HG03097 (cell line): ENCODE results near the gene PDZRN4.
"Not testable (repeated sequence)": the region's sequence is repeated elsewhere in the genome, so short reads cannot be mapped to it uniquely, and the experiment has no call there.

ENCODE experiments used
- ATAC-seq: cut with Tn5 transposase; IDR thresholded peaks from one replicate; pipeline ENCODE4 v1.9.1; 2021; ENCODE audit not compliant: unreplicated experiment, low FRiP score

PDZRN4 gene

DNA sequence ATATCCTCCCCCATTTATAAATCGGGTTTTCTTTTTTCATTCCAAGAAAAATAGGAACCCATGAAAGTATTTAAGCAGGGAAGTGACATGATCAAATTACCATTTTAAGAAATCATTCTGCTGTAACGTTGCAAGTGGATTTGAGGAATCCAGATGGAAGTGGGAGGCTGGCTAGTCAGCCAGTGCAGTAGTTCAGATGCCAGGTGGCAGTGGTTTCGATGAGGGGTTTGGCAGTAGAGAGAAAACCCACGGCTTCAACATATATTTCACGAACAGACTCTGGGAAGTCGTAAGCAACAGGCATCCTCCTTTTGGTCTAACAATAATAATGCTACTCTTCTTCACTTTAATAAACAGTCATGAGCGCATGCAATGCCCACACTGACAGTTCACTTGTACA lies 25.0 kb downstream of the PDZRN4 start:
- no peak for ATAC-seq

- ATAC-seq: no peak
These were observed 25.5 kb downstream of the PDZRN4 start for GRCh38 chr12:41213648-41214047.

GRCh38 chr12:41217727-41218126 lies 29.6 kb downstream of the PDZRN4 start:
- no peak for ATAC-seq

GRCh38 chr12:41220931-41221330 lies 32.8 kb downstream of the PDZRN4 start:
- no peak for ATAC-seq

DNA sequence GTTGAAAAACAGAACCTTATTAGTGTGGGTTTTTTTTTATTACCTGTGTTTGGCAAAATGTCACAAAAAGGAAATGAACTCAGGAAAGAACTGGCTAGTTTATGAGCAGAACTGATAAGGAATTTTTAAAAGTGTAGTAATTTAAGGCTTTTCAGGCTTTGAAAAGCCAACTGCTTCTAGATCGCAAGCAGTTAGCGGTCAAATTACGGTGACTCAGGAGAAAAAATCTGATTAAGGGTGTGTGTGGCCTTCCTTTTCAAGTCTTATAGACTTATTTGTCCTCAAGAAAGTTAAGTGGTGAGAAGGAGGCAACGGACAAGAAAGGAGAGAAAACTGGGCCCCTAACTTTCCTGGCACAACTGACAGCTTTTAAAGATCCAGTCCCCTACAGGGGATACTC lies 33.4 kb downstream of the PDZRN4 start:
- no peak for ATAC-seq

DNA sequence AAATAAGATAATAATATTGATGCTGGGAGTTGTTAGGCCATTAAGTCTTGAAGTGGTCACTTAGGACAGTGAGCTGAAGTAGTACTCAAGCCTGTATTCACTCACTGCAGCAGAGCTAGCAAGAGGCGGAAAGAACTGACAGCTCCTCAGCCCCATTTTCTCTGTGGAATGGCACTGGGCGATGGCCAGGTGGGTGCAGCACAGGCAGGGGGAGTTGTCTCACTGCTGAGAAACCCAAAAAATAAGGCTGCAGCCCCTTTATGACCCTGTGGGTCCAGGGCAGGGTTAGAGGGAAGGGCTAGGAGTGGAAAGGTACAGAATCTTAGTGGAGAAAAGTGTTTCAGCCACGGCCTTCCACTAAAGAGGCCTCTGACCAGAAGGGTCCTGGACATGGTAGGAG lies 35.5 kb downstream of the PDZRN4 start:
- no peak for ATAC-seq

DNA sequence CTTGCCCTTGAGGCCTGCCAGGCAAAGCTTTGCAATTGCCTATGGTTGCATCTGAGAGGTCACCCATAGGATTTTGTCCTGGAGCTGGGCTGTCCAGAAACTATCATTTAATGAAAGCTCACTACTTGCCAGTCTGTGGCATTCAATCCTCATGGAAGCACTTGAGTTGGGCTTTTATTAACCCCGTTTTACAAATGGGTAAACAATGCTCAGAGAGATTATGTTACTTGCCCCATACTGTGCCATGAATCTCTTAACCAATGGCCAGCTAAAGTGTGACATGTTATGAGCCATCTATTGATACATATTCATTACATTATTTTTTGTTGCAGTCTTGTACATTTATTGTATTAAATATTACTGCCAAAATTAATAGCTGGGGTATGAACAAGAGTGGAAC lies 35.9 kb downstream of the PDZRN4 start:
- no peak for ATAC-seq

GRCh38 chr12:41225179-41225578 lies 37.1 kb downstream of the PDZRN4 start:
- no peak for ATAC-seq

DNA sequence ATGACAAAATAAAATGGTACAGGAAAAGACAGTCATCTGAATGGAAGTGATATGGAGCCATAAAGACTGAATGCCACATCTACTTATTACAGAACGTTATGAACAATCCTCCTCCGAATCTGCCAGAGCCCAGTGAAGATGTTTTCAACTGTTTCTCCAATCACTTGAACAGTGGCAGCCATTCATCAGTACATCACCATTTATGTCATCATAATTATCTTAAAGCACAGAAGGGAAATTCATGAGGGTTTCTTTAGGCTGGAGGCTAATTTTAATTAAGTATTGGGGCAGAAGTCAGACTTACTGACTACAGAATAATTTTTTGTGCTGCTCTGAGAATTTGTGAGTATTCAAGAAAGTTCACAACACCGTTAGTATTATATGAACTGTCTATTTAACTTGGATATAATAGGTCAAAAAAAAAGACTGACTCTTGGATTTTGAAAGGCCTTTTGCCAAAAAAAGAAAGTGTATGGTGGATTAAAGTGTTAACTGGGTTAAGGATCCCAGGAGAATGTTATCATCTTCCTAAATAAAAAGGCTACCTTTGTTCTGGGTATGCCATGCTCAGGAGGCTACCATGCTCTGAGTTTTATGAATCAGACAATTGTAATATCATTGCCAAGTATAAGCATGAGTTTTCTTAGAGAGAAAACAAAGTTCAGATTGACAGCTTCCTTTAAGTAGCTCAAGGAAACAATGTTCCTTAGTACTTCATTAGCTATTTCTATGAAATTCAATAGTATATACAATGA lies 40.1 kb downstream of the PDZRN4 start:
- ATAC-seq: no peak

DNA sequence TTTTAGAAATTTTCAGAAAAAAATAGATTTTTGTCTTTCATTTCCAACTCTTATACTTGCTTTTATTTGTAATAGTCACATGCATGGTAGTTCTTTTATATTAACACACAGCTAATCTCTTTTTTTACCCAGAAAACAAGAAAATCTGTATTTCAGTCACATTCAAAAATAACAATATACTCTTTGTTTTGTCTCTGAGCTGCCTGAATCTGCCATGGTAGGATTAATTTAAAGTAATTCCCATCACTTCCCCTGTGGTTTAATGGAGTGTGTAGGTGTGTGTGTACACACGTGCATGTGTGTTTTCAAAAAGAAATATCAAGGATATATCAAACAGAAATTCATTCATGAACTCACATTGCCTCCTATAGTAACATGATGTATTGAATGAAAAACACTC lies 42.6 kb downstream of the PDZRN4 start:
- ATAC-seq: no peak

- ATAC-seq: no peak
These were observed 46.6 kb downstream of the PDZRN4 start for GRCh38 chr12:41234692-41235091.

- ATAC-seq: no peak
These were observed 54.5 kb downstream of the PDZRN4 start for GRCh38 chr12:41242603-41243002.

DNA sequence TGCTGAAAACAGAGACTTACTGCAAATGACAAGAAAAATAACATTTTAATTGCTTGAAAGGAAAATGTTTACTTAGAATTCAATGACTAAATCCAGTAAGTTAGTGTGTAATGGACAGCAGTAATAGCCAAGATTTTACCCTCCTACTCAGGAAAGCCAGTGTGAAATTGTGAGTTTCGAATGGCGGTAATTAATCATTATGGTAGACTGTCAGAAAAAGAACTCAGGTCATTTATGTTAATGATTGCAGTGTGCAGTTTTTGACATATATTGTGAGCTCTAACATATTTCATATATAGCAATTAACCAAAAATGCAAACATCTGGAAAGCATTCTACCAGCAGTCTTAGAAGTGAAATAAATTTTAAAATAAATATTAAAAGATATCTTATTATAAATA lies 60.3 kb downstream of the PDZRN4 start:
- no peak for ATAC-seq

- no peak for ATAC-seq
These were observed 62.6 kb downstream of the PDZRN4 start for GRCh38 chr12:41250748-41251147.

DNA sequence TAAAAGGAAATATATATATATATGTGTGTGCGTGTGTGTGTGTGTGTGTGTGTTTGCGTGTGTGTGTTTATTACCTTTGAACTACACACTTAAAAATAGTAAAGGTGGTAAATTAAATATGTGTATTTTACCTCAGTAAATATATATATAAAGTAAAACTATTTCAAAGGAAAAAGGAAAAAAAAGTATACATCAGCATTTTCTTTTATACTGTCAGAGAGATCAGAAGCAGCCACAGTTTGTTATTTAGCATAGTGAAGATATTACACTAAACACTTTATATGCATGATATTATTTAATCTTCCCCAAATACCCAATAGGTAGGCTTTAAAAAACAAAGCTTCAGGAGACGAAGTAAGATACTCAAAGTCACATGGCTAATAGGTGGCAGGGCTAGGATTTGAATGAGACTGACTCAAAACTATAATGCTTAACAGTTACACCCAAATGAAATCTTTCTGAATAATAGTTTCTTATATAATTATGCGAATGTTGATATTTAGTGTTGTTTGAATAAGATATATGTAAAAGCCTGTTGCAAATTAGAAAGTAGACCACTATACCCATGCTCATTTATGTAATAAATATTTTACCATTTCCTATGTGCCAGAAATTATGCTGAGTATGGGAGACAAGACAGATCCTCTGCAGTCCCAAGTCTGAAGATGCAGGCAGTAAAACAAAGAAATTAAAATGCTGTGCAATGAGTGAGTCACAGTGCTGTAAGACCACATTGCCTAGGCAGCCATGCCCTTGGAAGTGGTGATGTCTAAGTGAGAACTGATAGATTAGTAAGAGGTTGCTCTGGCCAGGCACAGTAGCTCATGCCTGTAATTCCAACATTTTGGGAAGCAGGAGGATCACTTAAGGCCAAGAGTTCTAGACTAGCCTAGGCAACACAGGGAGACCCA lies 66.1 kb downstream of the PDZRN4 start:
- no peak for ATAC-seq

GRCh38 chr12:41263196-41263595 lies 75.1 kb downstream of the PDZRN4 start:
- ATAC-seq: not testable (repeated sequence)

DNA sequence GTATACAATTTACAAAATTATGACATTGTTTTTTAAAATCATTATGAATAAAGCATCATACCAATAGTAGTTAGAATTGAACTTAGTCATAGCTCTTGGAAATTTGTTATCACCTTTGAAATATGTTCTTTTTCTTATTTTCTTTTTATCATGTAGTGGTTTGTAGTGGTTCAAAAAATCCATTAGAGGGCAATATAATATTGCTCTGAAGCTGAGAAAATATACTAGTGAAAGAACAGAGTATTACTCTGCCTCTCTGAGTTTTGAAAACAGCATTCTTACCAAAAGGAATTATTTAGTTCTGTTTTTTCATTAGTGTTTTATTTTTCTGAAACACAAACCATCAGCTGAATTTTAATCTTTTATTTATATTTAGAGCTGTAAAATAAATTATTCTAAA lies 76.2 kb downstream of the PDZRN4 start:
- ATAC-seq: no peak

GRCh38 chr12:41269056-41269455 lies 80.9 kb downstream of the PDZRN4 start:
- no peak for ATAC-seq

GRCh38 chr12:41271489-41271888 lies 83.4 kb downstream of the PDZRN4 start:
- no peak for ATAC-seq

- ATAC-seq: no peak
These were observed 86.5 kb downstream of the PDZRN4 start for GRCh38 chr12:41274643-41275042.

GRCh38 chr12:41277100-41277945 lies 89.2 kb downstream of the PDZRN4 start:
- ATAC-seq: peak; percentile 65
